Glomerular endothelial cell (primary cell): Measurements from ENCODE around the gene LILRB5. TPM values are rescaled to one million over a fixed set of nuclear protein-coding genes. Genes with fewer than 3 reads are reported as not detected.
"Not testable (repeated sequence)": the region's sequence is repeated elsewhere in the genome, so short reads cannot be mapped to it uniquely, and the experiment has no call there.

Experiments
- DNase-seq: peaks from one replicate; pipeline ENCODE4 v3.0.0-alpha.2; 2011; ENCODE audit warnings: low read depth, low spot score; ENCODE audit errors: extremely low read depth
- total RNA-seq: library from RNA; depleted of rRNA; stranded (reverse); fragments of >200 nt; gene quantifications from 2 replicates; pipeline ENCODE4 v1.2.3, GENCODE V29; 2015

LILRB5 gene
- total RNA-seq, 1 donor from 2014 or later: not detected

DNA sequence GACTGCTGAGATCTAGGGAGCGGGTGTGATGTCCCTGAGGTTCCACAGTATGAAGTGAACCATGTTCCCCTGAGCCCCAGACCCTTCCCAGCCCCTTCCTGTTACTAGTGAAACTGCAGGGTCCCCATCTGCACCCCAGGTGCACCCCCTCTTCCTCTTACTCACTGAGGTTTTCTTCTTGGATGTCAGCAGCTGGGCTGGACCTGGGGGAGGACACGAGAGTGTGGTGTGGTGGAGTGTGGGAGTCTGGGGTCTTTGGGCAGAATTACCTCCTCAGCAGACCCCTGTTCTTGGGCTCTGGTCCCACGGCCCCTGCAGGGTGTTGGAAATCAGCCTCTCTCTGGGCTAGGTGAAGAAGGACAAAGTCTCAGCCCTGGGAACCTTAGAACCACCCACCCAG lies 11.1 kb downstream of the LILRB5 start:
- no peak for DNase-seq

DNA sequence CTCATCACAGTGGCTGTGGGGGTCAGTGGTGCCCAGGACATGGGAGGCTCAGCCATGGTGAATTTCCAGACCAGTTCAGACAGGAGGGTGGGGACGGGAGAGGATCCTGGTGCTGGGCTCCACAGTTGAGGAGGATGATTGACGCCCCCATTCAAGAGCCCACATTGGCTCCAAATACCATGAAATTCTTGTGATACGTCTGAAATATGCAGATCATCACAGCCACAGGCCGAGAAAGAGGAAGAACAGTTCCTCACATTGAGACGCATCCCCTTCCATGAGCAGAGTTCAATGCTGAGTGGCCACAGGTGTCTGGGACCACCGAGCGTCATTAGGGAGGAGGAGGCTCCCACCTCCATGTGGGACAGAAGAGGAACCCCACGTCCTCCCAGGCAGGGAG lies 13.3 kb downstream of the LILRB5 start:
- DNase-seq: not testable (repeated sequence)

DNA sequence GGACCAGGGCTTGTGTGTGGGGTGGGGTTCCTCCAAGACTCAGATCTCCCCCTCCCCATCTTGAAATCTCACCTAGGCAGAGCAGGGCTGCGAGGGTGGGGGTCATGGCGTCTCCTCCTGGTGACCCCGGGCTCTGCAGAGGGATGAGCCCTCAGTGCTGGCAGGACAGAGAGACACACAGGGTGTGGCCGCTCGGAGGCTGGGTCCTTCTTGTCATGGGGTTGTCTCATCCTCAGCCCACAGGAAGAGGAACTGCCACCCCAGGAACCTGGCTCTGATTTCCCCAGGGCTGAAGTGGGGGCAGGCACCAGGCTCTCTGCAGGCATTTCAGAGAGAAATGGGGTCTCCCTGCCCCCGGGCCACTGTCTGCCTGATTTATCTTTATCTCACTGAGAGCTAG lies 14.4 kb downstream of the LILRB5 start, which contains the start of gene LILRA6:
Gene LILRA6 (minus strand): TSS at position 145 of the 400 bp plus-strand sequence.
- not testable (repeated sequence) for DNase-seq

DNA sequence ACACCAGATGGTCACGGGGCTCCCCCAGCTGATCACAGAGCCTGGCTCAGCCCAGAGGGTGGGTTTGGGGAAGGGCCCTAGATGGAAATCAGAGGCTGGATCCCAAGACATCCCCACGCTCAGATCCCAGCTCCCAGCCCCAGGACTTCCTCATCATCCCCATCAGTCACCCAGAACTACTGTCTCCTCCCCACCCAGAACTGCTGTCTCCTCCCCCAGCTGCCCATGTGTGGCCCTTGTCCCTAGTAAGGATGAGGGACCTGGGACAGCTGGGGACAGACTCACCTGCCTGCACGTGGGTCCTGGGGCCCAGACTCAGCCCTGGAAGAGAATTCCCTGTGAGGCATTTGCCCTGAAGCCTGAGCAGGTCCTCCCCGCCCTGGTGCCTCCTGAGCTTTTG lies 14.8 kb downstream of the LILRB5 start:
- not testable (repeated sequence) for DNase-seq

DNA sequence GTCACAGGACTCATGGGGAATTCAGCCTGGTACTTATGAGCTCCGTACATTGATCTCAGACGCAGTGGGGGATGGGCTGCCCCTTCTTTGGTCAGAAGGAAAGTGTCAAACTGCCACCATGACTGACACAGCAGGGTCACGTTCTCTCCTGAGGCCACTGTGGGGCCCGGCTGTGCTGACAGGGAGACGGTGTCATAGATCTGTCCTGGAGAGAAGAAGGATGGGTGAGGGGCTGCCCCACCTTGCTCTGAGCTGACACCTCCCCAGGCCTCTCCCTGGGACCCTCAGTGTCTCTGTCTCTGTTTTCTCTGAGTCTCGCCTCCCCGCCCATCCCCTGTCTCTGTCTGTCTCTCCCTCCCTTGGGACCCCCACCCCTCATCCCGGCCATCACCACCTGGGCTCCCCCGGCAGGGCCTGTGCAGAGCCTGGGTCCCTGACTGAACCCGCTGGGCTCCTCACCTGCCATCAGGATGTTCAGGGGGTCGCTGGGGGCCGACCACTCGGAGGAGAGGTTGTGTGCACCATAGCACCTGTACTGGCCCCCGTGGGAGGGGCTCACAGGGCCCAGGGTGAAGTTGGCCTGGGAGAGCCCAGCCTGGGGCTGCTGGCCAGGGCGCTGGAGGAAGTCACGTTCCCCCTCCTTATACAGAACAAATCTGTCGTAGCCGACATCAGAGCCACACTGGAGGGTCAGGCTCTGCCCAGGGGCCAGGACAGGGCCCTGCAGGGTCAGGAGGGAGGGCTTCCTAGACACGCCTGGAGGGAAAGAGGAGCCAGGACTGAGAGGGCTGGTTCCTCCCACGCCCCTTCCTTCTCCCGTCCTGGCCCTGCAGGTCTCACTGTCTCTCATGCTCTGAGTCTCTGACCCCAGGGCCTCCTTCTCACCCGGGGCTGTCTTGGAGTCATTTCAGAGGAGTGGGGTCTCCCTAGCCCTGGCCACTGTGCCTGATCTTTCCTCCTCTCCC lies 16.4 kb downstream of the LILRB5 start:
- not testable (repeated sequence) for DNase-seq

DNA sequence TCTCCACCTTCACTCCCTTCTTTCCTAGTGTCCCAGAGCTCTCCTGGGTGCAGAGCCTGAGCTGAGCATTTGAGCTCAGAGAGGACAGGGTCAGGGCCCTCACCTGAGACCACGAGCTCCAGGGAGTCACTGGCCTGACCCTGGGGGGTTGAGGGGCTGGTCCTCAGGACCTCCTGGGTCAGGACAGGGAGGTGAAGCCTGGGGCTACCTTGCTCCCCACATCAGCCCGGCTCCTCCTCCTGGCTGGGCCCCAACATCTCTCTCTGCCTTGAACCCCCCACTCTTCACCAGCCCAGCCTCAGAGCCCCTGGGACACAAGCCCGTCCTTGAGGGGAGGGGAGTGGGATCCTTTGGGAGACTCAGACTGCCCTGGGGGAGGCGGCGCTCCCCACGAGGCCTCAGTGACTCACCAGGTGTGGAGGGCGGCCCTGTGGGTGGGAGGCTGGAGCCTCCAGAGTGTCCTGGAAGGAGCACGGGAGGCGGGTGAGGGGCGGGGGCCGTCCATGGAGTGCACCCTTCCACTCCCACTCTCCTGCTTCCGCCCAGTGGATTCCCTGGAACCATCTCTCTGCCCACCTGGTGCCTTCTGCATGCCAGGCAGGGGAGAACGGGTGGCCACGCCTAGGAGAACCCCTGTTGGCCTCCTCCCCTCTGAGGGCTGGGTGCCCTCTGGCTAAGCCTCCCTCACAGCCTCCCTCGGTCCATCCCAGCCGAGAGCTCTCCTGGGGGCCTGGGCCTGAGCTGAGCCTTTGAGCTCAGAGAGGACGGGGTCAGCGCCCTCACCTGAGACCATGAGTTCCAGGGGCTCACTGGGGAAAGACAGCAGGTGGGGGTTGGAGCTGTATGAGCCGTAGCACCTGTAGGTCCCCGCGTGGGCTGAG lies 17.3 kb downstream of the LILRB5 start:
- not testable (repeated sequence) for DNase-seq

DNA sequence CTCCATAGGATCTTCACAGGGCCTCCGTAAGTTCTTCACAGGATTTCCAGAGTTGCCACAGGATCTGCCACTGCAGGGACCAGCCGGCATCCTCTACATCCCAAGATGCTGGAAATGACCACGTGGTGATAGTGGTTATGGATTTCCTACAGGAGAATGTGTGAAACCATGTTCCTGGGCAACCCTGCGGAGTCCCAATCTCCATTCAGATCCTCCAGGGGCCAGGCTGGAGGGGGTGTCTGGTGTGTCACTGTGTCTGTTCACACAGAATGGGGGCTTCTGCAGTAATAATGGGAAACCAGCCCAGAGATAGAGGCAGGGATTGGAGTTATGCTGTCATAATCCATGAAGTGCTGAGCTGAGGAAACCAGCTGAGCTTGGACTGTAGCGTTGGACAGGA lies 23.1 kb downstream of the LILRB5 start:
- DNase-seq: no peak

DNA sequence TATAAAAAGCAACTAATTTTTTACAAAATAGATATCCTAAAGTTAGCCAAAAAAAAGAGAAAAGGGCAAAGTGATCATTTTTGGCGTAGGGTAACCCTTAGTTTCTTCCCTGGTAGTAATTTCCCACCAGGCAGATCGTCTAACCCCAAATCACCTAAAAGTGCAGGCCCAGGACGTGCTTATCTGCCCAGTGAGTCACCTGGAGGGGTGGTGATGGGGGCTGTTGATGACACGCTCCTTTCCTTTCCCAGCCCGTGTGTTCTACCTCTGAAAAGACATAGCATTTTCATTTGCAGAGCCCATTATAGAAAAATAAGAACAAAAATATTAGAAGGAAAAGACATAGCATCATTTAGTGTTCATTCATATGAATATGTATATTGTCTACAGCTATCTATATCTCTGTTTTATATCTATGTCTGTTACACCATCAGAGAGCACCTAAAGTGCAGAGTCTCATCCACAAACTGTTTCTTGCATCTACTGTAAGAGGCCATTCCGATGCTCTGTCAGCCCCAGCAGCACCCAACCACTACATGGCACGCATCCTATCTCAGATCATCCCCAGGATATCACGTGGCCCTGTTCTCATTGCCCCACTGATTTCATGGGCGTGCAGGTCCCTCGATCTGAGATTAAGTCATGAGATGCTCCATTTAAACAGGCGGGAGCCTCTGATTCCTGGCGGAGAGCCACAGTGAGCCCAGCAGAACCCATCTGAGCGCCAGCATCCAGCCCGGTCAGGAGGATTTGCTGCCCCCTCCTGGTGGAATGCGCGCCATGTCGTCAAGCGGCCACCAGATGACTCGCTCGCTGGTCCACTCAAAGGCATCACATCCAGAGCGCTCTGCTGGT lies 25.8 kb downstream of the LILRB5 start:
- no peak for DNase-seq

DNA sequence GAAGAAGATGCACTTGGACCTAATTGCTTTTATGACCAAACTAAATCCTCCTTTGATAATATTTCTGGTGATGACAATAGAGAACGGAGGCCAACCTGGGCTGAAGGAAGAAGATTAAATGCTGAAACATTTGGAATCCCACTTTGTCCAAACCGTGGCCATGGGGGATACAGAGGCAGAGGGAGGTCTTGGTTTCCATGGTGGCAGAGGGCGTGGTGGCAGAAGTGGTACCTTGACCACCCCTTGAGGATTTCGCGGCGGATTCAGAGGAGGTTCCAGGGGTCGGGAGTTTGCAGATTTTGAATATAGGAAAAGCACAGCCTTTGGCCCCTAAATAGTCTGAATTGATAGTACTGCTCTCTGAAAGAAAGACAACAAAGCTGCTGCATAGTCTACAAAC lies 27.0 kb downstream of the LILRB5 start:
- no peak for DNase-seq

DNA sequence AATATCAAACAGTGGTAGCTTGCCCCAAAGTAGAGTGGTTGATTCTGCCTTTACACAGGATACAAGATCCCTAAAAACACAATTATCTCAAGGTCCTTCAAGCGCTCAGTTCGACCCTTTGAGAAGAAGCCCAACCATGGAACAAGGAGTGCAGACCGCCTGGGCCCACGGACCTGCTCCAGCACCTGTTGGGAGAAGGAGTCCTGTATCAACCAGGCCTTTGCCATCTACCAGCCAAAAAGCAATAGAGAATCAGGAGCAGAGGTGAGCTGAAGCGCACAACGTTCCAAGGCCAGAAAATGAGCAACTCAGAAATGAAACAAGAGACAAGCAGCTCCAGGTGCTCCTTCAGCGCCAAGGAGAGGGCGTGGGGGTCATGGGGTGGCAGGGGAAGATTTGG lies 27.9 kb downstream of the LILRB5 start:
- no peak for DNase-seq

DNA sequence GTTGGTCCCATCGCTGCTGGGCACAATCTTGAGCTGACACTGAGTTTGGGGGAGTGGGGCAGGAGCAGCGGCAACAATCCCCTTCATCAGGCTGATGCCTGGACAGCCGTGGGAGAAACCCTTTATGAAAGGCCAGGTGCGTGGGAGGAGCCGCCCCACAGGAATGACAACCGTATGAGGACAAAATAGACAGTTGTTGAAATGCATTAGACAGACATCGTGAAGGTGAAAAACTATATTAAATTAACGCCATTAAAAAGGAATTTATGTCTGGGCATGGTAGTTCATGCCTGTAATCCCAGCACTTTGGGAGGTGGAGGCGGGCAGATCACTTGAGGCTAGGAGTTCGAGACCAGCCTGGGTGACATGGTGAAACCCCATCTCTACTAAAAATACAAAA lies 32.5 kb downstream of the LILRB5 start:
- not testable (repeated sequence) for DNase-seq

DNA sequence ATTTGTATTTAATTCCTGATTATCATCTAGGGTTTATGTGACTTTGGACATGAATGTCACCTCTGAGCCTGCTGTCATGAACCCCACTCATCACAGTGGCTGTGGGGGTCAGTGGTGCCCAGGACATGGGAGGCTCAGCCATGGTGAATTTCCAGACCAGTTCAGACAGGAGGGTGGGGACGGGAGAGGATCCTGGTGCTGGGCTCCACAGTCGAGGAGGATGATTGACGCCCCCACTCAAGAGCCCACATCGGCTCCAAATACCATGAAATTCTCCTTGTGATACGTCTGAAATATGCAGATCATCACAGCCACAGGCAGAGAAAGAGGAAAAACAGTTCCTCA lies 33.2 kb downstream of the LILRB5 start:
- DNase-seq: not testable (repeated sequence)

DNA sequence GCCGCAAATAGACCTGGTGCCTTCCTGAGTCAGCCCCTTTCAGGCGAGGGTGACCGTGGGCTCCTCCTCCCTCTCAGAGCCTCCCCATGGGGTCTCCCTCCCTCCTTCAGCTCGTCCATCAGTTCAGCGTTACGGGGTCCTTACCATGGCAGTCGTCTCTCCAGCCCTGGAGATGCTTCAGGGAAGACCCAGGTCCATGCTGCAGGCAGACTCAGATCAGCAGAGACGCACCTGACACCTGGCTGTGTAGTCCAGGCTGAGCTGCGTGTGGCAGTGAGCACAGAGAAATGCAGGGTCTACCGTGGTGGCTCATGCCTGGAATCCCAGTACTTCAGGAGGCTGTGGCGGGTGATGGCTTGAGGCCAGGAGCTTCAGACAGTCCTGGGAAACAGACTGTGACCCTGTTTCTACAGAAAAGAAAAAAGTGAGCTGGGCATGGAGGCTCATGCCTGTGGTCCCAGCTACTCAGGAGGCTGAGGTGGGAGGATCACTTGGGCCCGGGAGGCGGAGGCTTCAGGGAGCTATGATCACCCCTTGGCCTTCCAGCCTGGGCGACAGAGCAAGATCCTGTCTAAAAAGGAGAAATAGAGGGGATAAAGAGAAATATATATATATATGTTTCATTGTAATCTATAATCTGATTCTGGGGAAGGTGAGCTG lies 33.7 kb downstream of the LILRB5 start:
- DNase-seq: not testable (repeated sequence)

DNA sequence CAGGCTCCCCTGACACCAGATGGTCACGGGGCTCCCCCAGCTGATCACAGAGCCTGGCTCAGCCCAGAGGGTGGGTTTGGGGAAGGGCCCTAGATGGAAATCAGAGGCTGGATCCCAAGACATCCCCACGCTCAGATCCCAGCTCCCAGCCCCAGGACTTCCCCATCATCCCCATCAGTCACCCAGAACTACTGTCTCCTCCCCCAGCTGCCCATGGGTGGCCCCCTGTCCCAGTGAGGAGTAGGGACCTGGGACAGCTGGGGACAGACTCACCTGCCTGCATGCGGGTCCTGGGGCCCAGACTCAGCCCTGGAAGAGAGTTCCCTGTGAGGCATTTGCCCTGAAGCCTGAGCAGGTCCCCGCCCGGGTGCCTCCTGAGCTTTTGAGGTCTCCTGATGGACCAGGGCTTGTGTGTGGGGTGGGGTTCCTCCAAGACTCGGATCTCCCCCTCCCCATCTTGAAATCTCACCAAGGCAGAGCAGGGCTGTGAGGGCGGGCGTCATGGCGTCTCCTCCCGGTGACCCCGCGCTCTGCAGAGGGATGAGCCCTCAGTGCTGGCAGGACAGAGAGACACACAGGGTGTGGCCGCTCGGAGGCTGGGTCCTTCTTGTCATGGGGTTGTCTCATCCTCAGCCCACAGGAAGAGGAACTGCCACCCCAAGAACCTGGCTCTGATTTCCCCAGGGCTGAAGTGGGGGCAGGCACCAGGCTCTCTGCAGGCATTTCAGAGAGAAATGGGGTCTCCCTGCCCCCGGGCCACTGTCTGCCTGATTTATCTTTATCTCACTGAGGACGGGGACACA lies 34.4 kb downstream of the LILRB5 start, which contains the start of gene LILRB3:
Gene LILRB3 (minus strand): TSS at position 534 of the 803 bp plus-strand sequence. CDS start 31 bp downstream, at position 503.
- not testable (repeated sequence) for DNase-seq

DNA sequence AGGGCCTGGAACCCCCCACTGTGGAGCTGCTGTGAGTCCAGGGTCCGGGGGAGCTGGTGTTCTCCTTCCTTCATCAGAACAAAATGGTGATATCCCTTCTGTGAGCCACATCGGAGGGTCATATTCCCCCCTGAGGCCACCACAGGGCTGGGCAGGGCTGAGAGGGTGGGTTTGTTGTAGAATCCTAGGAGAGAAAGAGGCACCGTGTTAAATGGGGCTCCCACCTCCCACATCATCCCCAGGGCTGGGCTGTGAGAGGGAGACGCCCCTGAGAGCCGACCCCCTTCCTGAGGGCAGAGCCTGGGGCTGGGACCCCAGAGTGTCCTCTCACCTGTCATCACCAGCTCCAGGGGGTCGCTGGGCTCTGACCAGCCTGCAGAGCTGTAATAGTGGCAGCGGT lies 35.1 kb downstream of the LILRB5 start:
- not testable (repeated sequence) for DNase-seq

DNA sequence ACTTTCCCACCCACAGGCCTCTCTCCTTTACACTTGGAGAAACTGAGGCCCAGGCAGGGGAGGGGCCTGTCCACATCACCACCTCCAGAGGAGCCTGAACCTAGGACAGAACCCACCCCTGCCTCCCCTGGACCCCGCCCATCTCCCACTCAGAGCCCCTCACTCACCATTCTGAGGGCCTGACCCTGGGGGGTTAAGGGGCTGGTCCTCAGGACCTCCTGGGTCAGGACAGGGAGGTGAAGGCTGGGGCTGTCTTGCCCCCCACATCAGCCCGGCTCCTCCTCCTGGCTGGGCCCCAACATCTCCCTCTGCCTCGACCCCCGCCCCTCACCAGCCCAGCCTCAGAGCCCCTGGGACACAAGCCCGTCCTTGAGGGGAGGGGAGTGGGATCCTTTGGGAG lies 37.4 kb downstream of the LILRB5 start:
- not testable (repeated sequence) for DNase-seq

DNA sequence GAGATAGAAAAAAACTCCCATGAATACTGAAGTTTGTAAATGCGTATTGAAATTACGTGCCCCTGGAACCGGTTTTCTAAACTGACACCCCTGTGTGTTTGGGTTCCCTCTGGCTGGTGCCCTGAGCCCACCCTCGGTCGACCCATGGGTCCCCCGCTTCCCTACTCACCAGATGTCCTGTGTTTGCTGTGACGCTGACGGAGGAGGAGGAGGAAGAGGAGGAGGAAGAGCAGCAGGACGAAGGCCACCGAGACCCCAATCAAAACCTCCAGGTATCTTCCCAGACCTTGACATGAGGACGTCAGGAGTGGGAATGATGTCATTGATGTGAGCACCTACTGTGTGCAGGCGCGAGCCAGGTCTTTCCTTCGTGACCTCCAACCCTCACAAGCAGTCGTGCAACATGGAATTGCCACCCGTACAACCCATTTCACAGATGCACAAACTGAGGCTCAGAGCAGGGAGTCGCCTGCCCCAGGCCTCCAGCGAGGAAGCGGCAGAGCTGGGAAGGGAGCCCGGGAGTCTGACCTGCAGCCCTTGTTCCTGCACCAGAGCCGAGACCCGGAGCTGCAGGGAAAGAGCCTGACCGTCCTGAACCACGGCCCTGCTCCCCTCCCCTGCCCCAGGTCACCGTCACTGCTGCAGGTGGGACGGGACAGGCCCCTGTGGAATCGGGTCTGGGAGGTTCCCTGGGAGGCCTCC lies 38.0 kb downstream of the LILRB5 start:
- DNase-seq: no peak

DNA sequence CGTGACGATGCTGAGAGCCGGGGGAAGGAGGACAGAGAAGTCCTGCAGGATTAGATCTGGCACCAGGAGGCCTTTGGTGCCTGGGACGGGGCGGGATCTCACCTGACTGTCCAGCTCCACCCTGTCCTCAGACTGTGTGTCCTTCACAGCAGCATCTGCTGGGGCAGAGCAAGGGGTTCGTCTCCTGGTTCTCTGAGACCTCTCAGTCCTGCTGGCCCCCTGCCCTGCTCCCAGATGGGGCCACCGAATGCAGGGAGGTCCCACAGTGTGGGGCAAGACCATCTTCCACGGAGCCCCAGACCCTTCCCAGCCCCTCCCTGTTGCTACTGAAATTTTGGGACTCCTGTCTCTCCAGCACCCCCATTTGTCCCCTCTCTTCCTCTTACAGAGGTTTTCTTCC lies 38.8 kb downstream of the LILRB5 start:
- DNase-seq: no peak
